HG03457 (cell line): ENCODE data around the gene CELSR2.

Source experiments
- ATAC-seq: cut with Tn5 transposase; IDR thresholded peaks from one replicate; pipeline ENCODE4 v1.9.1; 2021; ENCODE audit warnings: moderate number of reproducible peaks; ENCODE audit not compliant: unreplicated experiment

Gene CELSR2

DNA sequence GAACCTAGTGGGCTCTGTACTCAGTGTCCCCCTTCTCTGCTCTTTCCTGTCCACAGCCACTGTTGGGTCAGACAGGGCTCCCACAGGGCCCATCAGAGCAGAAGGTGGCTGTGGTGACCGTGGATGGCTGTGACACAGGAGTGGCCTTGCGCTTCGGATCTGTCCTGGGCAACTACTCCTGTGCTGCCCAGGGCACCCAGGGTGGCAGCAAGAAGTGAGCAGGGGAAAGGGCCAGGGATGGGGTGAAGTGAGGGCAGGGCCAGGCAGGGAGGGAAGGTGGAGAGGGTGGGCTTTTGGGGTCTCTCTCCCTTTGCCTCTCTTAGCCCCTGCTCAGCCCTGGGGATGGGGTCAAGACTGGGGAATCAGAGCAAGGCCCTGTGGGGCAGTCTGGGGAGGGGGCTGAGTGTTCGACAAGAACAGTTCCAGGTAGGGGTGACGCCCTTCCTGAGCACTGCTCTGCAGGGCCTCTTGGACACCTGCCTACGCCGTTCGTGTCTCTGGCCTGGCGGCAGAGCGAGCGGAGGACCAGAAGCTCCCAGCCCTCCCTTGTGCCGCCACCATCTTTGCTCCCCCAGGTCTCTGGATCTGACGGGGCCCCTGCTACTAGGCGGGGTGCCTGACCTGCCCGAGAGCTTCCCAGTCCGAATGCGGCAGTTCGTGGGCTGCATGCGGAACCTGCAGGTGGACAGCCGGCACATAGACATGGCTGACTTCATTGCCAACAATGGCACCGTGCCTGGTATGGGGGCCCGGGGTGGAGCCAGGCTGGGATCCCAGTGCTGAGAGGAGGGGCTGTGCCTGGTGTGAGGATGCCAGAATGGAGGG is 13.1 kb downstream of the CELSR2 start:
- ATAC-seq: no peak

DNA sequence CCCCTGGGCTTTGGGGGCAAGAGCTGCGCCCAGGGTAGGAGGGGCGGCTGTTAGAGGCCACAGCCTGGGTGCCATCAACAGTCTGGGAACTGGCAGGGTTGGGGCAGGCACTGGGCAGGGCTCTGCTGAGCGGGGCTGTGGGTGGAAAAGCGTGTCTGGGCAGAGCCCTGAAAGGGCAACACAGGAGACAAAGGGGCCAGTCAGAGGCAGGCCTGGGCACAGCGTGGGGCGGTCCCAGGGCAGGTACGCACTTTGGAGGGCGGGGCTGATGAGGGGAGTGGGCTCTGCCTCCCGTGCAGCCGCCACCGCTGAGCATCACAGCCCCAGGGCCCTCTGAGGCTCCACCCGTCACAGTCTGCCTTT is 13.9 kb downstream of the CELSR2 start:
- ATAC-seq: no peak

GRCh38 chr1:109263597-109264378 is 14.4 kb downstream of the CELSR2 start:
- peak; percentile 58 for ATAC-seq

DNA sequence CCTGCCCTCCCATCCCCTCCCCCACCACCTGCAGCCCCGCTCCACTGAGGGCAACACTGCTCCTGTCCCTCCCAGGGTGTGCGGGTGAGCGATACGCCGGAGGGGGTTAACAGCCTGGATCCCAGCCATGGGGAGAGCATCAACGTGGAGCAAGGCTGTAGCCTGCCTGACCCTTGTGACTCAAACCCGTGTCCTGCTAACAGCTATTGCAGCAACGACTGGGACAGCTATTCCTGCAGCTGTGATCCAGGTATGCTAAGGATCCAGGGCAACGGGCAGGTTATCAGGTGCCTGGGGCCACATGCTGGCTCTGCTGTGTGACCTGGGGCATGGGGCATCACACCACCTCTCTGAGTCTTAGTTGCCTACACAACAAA is 15.0 kb downstream of the CELSR2 start:
- no peak for ATAC-seq

DNA sequence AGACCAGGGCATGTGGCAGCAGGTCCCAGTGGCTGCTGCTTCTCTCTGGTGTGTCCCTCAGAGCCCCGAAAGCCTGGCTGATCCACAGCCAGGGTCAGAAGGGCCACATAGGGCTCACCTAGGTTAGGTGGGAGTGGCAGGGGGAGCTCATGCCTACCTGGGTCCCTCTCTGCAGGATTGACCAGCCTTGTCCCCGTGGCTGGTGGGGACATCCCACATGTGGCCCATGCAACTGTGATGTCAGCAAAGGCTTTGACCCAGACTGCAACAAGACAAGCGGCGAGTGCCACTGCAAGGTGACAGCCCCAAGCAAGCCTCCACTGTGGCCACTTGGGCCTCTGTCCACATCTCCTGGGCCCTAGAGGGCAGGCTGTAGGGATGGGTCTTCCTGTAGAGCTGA is 15.7 kb downstream of the CELSR2 start:
- ATAC-seq: no peak

DNA sequence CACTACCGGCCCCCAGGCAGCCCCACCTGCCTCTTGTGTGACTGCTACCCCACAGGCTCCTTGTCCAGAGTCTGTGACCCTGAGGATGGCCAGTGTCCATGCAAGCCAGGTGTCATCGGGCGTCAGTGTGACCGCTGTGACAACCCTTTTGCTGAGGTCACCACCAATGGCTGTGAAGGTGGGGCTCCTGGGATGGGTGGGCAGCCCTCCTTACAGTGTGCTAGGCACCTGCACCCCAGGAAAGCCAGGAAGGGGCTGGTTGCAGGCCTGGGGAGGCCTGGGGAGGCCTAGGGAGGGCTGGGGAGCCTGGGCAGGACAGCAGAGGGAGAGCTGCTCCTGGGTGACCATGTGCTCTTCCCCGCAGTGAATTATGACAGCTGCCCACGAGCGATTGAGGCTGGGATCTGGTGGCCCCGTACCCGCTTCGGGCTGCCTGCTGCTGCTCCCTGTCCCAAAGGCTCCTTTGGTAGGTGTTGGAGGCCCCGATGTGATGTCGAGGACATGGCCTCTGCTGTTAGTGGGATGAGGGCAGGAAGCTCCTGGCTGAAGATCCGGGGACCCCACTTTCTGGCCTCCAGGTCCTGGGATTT is 16.5 kb downstream of the CELSR2 start:
- ATAC-seq: no peak

- ATAC-seq: no peak
Observed at GRCh38 chr1:109266965-109267364, 17.6 kb downstream of the CELSR2 start.

- no peak for ATAC-seq
Observed at GRCh38 chr1:109267743-109268300, 18.5 kb downstream of the CELSR2 start.

- no peak for ATAC-seq
Observed at GRCh38 chr1:109268431-109269211, 19.3 kb downstream of the CELSR2 start.

- ATAC-seq: no peak
Observed at GRCh38 chr1:109269212-109269980, 20.1 kb downstream of the CELSR2 start.

DNA sequence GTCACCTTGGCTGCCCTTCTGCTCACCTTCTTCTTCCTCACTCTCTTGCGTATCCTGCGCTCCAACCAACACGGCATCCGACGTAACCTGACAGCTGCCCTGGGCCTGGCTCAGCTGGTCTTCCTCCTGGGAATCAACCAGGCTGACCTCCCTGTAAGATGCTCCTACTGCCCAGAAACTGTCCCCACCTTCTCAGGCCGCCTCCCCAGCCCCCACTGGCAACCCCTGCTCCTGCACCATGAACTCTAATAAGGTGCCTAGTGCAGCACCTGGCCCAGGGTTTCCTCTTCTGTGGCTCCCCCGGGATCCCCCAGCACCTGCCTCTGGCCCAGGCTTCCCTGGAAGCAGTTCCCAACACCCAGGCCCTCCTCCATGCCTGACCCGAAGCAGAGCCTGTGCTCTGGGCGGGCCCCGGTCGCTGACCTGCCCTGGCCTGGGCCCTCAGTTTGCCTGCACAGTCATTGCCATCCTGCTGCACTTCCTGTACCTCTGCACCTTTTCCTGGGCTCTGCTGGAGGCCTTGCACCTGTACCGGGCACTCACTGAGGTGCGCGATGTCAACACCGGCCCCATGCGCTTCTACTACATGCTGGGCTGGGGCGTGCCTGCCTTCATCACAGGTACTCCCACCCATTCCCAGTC is 20.8 kb downstream of the CELSR2 start:
- no peak for ATAC-seq

- no peak for ATAC-seq
Observed at GRCh38 chr1:109270623-109271317, 21.4 kb downstream of the CELSR2 start.

- no peak for ATAC-seq
Observed at GRCh38 chr1:109271458-109271857, 22.1 kb downstream of the CELSR2 start.

DNA sequence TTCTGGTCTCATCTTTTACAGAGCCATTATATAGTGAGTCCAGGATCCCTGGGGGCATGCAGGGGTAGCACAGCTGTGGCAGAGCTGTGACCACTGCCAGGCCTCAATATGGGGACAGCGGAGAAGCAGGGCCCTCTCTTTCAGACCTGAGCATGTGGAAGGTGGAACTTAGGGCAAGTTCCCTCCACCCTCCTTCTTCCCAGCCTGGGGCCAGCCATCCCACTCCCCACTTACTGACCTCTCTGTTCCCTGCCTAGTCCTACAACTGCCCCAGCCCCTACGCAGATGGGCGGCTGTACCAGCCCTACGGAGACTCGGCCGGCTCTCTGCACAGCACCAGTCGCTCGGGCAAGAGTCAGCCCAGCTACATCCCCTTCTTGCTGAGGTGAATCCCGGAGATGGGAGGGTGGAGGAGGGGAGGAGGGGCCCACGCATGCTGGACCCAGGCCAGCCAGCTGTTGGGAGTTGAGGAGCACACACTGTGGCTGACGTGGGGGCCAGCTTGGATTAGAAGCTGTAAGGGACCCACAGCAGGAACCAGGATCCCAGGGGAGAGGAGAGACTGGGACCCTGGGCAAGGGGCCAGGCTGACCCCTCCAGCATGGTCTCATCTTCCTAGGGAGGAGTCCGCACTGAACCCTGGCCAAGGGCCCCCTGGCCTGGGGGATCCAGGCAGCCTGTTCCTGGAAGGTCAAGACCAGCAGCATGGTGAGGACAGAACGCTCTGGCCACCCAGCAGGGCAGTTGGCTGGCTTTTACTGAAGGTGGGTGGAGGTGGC is 22.9 kb downstream of the CELSR2 start:
- ATAC-seq: no peak

DNA sequence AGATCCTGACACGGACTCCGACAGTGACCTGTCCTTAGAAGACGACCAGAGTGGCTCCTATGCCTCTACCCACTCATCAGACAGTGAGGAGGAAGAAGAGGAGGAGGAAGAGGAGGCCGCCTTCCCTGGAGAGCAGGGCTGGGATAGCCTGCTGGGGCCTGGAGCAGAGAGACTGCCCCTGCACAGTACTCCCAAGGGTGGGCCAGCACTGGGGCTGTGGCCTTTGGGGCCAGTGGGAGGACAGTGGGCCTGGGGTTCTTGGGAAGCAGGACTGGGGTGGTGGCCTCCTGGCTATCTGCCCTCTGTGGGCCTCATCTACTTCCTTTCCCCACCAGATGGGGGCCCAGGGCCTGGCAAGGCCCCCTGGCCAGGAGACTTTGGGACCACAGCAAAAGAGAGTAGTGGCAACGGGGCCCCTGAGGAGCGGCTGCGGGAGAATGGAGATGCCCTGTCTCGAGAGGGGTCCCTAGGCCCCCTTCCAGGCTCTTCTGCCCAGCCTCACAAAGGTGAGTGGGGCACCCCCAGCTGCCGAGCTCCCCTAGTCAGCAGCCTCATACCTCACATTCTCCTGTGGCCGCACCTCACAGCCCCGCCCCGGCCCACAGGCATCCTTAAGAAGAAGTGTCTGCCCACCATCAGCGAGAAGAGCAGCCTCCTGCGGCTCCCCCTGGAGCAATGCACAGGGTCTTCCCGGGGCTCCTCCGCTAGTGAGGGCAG is 23.6 kb downstream of the CELSR2 start:
- no peak for ATAC-seq

DNA sequence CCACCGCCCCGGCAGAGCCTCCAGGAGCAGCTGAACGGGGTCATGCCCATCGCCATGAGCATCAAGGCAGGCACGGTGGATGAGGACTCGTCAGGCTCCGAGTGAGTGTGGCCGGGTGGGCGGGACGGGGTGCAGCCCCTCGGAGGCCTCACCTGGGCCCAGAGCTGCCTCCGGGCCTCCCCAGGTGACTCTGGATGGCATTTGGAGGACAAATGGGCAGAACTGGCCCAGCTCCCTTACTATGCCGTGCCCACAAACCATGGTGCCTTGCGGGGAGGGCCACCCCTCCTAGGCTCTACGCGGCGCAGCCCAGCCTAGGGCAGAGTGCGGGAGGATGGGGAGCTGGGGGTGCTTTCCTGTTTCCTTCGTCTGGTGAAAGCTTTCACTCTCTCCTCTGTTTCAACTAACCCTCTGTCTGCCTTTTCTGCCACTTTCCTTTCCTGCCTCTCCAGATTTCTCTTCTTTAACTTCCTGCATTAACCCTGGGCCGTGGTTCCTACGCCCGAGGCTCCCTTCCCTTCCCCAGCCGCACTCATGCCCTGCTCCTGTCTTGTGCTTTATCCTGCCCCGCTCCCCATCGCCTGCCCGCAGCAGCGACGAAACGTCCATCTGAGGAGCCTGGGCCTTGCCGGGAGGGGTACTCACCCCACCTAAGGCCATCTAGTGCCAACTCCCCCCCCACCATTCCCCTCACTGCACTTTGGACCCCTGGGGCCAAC is 24.4 kb downstream of the CELSR2 start:
- ATAC-seq: no peak
